Motor neuron (in vitro differentiated cells): ENCODE measurements around the gene MRAP. TPM values are rescaled to one million over a fixed set of nuclear protein-coding genes. Genes with fewer than 3 reads are reported as not detected.

Experiments
- ATAC-seq, 8 experiments: fragments of 200-7000 bp; cut with Tn5 transposase; replicated peaks in 6 of 8; 2 replicates each; pipeline ENCODE4 v1.8.0; 2021; ENCODE audit warnings: mild to moderate bottlenecking in 8 of 8, moderate library complexity in 8 of 8
- H3K27ac ChIP-seq, 2 donors: fragments of 250-450 bp; sonication (Bioruptor Pico); 2 replicates each; pipeline ENCODE4 v1.9.0; 2021; ENCODE audit warnings: antibody characterized with exemption in 2 of 2, mild to moderate bottlenecking in 2 of 2, moderate library complexity in 1 of 2
- H3K4me1 ChIP-seq, 2 donors: fragments of 250-450 bp; sonication (Bioruptor Pico); replicated peaks in 1 of 2; 2 replicates each; pipeline ENCODE4 v1.6.1; 2021; ENCODE audit warnings: antibody characterized with exemption in 2 of 2, mild to moderate bottlenecking in 2 of 2, moderate library complexity in 1 of 2
- H3K4me3 ChIP-seq, 5 donors: fragments of 250-450 bp; sonication (Bioruptor Pico); 2 replicates each; pipeline ENCODE4 v1.9.0; 2021; ENCODE audit warnings: antibody characterized with exemption in 5 of 5, mild to moderate bottlenecking in 5 of 5, moderate library complexity in 4 of 5
- WGBS, 10 experiments: fragments of 450-650 bp; shearing (Covaris generic); methylation state at CpG; one replicate each; pipeline ENCODE4 v1.0.0; 2022; 5-methylcytosine and 5-hydroxymethylcytosine counted together
- in situ Hi-C, 9 experiments: fragments of 400-800 bp; cut with MboI; loops; one replicate each; pipeline ENCODE4 v1.15.0; 2021; ENCODE audit warnings: low sequenced_read_pairs in 9 of 9, low pct_unique_long_range_greater_than_20kb in 2 of 9; ENCODE audit not compliant: unreplicated experiment in 9 of 9
- total RNA-seq, 8 experiments: library from RNA; unstranded; fragments of 300-600 nt; gene quantifications; 2 replicates each; pipeline versions ENCODE4 v1.2.3 to v1.2.4, GENCODE V29; 2022

The MRAP gene
- total RNA-seq, 8 experiments from 2014 or later = not detected

GRCh38 chr21:32276671-32277070 is 22.0 kb upstream of the MRAP start:
- in situ Hi-C loops = no loop called here
- WGBS, 10 experiments = 69 to 100% (median 97%) methylated on average over 1 to 4 of the region's 4 CpGs; no CpG with 5 or more reads in 1 of the 10 experiments
- no peak for ATAC-seq

GRCh38 chr21:32278103-32278502 is 20.6 kb upstream of the MRAP start:
- Histone ChIP-seq H3K4me1 (peaks cover 4 to 12% of the 10 kb centered on the region in 2 donors), H3K27ac (peak overlapping the region in 1 of 2 donors; percentile 60), H3K4me3 (peak overlapping the region; percentile 66 to 84 (median 80))
- 0 to 15% (median 2%) methylated on average over 1 to 7 of the region's 9 CpGs; no CpG with 5 or more reads in 4 of the 10 experiments for WGBS, 10 experiments
- ATAC-seq = peak in 1 of 8 experiments; percentile 5
- in situ Hi-C loops = no loop called here

More at GRCh38 chr21:32276671-32277070, 22.0 kb upstream of the MRAP start:
- Histone ChIP-seq H3K4me3 (no peak overlapping the region), H3K27ac (no peak overlapping the region), H3K4me1 (peaks cover 4 to 12% of the 10 kb centered on the region in 2 donors)

DNA sequence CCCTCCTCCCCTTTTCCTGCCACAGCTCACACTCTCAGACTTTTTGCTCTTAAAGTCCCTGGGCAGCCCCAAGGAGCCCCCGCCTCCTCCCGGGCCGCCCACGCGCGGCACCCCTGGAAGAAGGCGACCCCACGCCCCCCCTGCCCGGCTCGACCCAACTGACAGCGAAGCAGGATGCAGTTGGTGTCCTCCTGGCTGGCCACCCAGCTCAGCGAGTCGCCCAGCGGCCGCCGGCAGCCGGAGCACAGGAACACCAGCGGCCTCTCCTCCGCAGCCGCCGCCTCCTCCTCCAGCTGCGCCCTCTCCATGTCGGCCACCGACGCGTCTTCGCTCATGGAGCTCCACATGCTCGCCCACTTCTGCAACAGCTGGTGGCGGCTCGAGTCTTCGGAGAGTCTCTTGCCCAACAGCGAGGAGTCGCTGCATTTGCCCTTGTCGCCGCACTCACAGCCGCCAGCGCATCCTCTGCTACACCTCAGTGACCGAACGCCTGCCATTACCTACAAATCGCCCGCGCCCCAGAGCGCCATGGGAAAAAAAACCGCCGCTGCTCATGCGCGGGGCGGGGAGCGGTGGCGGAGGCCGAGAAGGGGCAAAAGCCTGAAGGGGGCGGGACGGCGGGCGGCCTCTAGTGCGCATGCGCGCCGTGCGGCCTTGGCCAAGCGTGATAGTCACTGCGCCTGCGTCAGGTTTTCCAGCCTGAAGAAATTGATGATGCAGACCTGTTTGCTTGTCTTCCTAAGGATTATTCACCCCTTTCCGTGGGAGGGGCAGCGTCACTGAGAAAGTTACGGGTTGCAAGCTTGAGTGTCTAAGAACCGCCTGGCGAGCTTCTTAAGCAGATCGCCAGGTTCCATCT is 19.9 kb upstream of the MRAP start, which contains the start of gene MIS18A:
Gene MIS18A (minus strand): TSS at position 532 of the 859 bp plus-strand sequence. CDS start 35 bp downstream, at position 497.
- peak; percentile 89 to 95 (median 92) for ATAC-seq
- Histone ChIP-seq H3K4me3 (peak within 1 kb of the TSS; percentile 66 to 84 (median 80)), H3K4me1 (peaks cover 4 to 12% of the 10 kb centered on the region in 2 donors), H3K27ac (peak within 1 kb of the TSS; percentile 33 to 60)
- 0% methylated on average over 3 to 6 of the region's 69 CpGs; no CpG with 5 or more reads in 6 of the 10 experiments for WGBS, 10 experiments
- in situ Hi-C loops = no loop called here

DNA sequence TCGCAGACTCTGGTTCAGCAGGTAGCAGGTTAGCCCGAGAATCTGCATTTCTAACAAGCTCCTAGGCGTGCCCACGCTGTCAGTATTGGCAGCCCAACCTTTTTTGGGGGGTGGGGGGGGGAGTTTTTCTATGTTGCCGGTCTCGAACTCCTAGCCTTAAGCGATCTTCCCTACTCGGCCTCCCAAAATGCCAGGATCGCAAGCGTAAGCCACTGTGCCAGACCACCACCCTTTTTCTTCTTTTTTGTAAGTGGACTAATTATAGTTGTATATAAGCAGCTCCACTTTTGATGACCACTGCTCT is 19.3 kb upstream of the MRAP start:
- in situ Hi-C loops = no loop called here
- H3K4me1 ChIP-seq = peaks cover 4 to 12% of the 10 kb centered on the region in 2 donors
- 0 to 40% (median 17%) methylated on average over 1 to 9 of the region's 10 CpGs; no CpG with 5 or more reads in 4 of the 10 experiments for WGBS, 10 experiments
- ATAC-seq = peak in 2 of 8 experiments; percentile 1
- H3K27ac ChIP-seq = no peak overlapping the region
- peak overlapping the region; percentile 66 to 84 (median 80) for H3K4me3 ChIP-seq

- WGBS, 10 experiments = 77 to 100% (median 85%) methylated on average over 1 to 7 of the region's 7 CpGs; no CpG with 5 or more reads in 1 of the 10 experiments
- in situ Hi-C loops = no loop called here
- no peak overlapping the region for H3K4me3 ChIP-seq
- no peak overlapping the region for H3K27ac ChIP-seq
- no peak for ATAC-seq
- H3K4me1 ChIP-seq = peaks cover 4 to 12% of the 10 kb centered on the region in 2 donors
These were observed 17.1 kb upstream of the MRAP start for GRCh38 chr21:32281531-32281930.

DNA sequence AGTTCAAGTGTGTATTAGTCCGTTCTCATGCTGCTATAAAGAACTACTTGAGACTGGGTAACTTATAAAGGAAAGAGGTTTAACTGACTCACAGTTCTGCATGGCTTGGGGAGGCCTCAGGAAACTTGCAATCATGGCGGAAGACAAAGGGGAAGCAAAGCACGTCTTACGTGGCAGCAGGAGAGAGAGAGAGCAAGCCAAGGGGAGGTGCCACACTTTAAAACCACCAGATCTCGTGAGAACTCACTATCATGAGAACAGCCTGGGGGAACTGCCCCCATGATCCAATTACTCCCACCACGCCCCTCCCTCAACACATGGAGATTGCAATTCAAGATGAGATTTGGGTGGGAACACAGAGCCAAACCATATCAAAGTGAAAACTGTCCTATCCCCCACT is 15.7 kb upstream of the MRAP start:
- Histone ChIP-seq H3K4me3 (no peak overlapping the region), H3K27ac (no peak overlapping the region), H3K4me1 (peaks cover 4 to 5% of the 10 kb centered on the region in 2 donors)
- in situ Hi-C loops = no loop called here
- 33 to 81% (median 77%) methylated on average over 1 to 6 of the region's 6 CpGs; no CpG with 5 or more reads in 4 of the 10 experiments for WGBS, 10 experiments
- ATAC-seq = no peak

DNA sequence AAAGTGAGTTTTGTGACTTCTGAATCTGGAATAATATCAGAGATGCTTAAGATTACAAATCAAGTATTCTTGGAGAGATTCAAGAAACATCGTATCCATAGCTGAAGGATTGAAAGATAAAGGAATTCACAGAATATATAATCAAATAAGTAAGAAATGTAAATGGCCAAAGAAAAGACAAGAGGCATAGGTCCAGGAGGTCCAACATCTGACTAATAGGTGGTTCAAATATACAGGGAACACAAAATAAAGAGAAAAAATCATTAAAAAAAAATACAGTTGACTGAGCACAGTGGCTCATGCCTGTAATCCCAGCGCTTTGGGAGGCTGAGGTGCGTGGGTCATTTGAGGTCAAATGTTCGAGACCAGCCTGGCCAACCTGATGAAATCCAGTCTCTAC is 13.2 kb upstream of the MRAP start:
- ATAC-seq = no peak
- Histone ChIP-seq H3K27ac (no peak overlapping the region), H3K4me1 (no peaks in the 10 kb centered on the region), H3K4me3 (no peak overlapping the region)
- in situ Hi-C loops = no loop called here
- 78 to 100% (median 94%) methylated on average over 2 to 4 of the region's 4 CpGs for WGBS, 10 experiments

GRCh38 chr21:32297449-32297848 is 1.2 kb upstream of the MRAP start:
- Histone ChIP-seq H3K4me3 (no peak overlapping the region), H3K27ac (no peak overlapping the region), H3K4me1 (no peaks in the 10 kb centered on the region)
- ATAC-seq = no peak
- in situ Hi-C loops = no loop called here
- 81 to 100% (median 94%) methylated on average over 1 to 7 of the region's 7 CpGs; no CpG with 5 or more reads in 3 of the 10 experiments for WGBS, 10 experiments

DNA sequence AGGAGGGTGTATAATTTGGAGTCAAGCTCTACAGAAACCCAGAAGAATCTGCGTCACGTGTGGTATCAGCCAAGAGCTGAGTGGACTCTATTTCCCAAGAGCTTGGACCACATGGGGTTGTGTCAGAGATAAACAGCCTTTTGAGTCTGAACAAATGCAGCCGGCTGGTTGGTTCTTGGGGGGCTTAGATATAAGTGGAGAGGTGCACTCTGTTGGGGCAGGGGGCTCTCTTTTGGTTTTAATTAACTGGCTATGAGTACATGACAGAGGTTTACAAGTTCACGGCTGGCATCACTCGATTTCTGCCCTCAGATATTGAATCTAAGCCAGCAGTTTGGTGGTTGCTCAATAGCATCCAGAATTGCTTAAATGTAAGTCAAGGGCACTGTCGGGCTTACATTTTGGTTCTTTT is 501 bp upstream of the MRAP start:
- Histone ChIP-seq H3K4me3 (no peak overlapping the region), H3K27ac (no peak overlapping the region), H3K4me1 (no peaks in the 10 kb centered on the region)
- in situ Hi-C loops = no loop called here
- ATAC-seq = no peak
- 60 to 100% (median 92%) methylated on average over 1 to 6 of the region's 6 CpGs; no CpG with 5 or more reads in 2 of the 10 experiments for whole genome bisulfite sequencing, 10 experiments

- WGBS, 10 experiments = 57 to 100% (median 92%) methylated on average over 2 to 6 of the region's 6 CpGs
- in situ Hi-C loops = no loop called here
- Histone ChIP-seq H3K4me1 (no peaks in the 10 kb centered on the region), H3K4me3 (no peak overlapping the region), H3K27ac (no peak overlapping the region)
- no peak for ATAC-seq
These were observed 1.0 kb downstream of the MRAP start for GRCh38 chr21:32299695-32300094.

DNA sequence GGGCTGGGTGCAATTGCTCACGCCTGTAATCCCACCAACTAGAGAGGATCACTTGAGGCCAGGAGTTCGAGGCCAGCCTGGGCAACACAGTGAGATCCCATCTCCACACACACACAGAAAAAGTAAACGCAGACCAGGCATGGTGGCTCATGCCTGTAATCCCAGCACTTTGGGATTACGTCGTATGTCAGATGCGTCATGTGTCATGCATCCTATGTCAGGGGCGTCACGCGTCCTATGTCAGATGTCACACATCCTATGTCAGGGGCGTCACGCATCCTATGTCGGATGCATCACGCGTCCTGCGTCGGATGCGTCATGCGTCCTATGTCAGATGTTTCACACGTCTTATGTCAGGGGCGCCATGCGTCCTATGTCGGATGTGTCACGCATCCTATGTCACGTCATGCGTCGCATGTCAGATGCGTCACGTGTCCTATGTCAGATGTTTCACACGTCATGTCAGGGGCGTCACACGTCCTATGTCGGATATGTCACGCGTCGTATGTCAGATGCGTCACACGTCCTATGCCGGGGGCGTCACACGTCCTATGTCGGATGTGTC is 1.5 kb downstream of the MRAP start:
- 77 to 100% (median 97%) methylated on average over 2 to 12 of the region's 41 CpGs; no CpG with 5 or more reads in 3 of the 10 experiments for WGBS, 10 experiments
- Histone ChIP-seq H3K4me3 (no peak overlapping the region), H3K4me1 (no peaks in the 10 kb centered on the region), H3K27ac (no peak overlapping the region)
- ATAC-seq = no peak
- in situ Hi-C loops = no loop called here

GRCh38 chr21:32301596-32301995 is 2.9 kb downstream of the MRAP start:
- WGBS, 10 experiments = 40 to 100% (median 92%) methylated on average over 1 to 2 of the region's 2 CpGs; no CpG with 5 or more reads in 1 of the 10 experiments

DNA sequence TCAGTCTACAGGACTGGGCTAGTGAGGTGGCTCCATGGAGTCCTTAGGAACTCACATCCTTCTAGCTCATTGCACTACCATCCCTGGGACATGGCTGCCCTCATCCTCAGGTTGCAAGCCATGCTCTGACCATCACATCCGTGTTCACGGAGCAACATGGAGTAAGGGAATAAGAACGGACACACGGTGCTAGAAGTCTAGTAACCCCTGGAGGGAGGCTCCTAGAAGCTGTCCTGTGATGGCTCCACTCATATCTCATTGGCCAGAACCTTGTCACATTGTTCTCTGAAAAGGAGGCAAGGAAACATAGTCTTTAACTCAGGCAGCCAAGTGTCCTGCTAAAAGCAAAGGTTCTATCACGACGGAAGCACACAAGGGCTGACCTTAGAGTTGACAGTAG is 3.9 kb downstream of the MRAP start:
- H3K27ac ChIP-seq = no peak overlapping the region
- in situ Hi-C loops = no loop called here
- H3K4me1 ChIP-seq = no peaks in the 10 kb centered on the region
- H3K4me3 ChIP-seq = no peak overlapping the region
- no peak for ATAC-seq
- WGBS, 10 experiments = 86 to 100% (median 92%) methylated on average over 2 to 6 of the region's 6 CpGs; no CpG with 5 or more reads in 4 of the 10 experiments

More at GRCh38 chr21:32301596-32301995, 2.9 kb downstream of the MRAP start:
- no peak for ATAC-seq
- in situ Hi-C loops = no loop called here
- Histone ChIP-seq H3K4me1 (no peaks in the 10 kb centered on the region), H3K27ac (no peak overlapping the region), H3K4me3 (no peak overlapping the region)
